Measurements from ENCODE around the gene VPS4B.

VPS4B gene

DNA sequence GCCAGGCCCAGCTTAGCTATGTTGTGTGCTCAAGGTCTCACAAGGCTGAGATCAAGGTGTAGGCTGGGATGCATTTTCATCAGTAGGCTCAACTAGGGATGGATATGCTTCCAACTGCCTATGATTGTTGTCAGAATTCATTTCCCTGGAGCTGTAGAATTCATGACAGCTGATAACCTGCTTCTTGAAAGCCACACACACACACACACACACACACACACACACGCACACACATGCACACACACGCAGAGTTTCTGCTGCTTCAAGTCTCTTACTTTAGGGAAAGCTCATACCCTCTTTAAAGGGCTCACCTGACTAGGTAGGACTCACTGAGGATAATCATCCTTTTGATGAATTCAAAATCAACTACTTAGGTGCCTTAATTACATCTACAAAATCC is 8.2 kb upstream of the VPS4B start:
- H3K4me3 ChIP-seq (ENCODE audit: low read depth in 1 of 2, low read length in 2 of 2) = no peak overlapping the region
- H3K36me3 ChIP-seq (ENCODE audit: control insufficient read depth in 1 of 2, insufficient read depth in 2 of 2, low read length in 2 of 2) = no peaks in the 10 kb centered on the region
- no peaks in the 10 kb centered on the region for H3K9me3 ChIP-seq (ENCODE audit: control insufficient read depth in 1 of 2, low read length in 2 of 2)
- no peaks in the 10 kb centered on the region for H3K4me1 ChIP-seq (ENCODE audit: control insufficient read depth in 1 of 2, insufficient read depth in 2 of 2, low read length in 2 of 2)
- no peaks in the 10 kb centered on the region for H3K27me3 ChIP-seq (ENCODE audit: low read depth, low read length)
- H3K27ac ChIP-seq (ENCODE audit: low read length) = no peak overlapping the region

DNA sequence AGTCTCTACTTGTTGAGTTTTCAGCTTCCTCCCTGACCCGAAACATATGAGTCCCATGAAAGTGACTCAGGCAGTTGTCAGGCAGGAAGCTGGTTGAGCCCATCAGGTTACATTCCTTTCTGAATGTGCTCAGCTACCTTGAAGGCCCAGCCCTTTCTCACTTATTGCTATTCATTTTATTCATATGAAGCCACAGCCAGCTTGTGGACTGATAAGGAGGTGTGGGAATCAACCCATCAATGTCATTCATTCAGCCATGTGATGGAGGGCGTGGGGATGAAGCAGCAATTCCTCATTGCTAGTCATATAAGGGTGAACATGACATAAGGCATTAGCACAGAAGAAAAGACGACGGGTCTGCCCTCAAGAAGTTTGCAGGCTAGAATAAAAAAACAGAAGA is 5.3 kb upstream of the VPS4B start:
- no peaks in the 10 kb centered on the region for H3K36me3 ChIP-seq (ENCODE audit: control insufficient read depth in 1 of 2, insufficient read depth in 2 of 2, low read length in 2 of 2)
- H3K27ac ChIP-seq (ENCODE audit: low read length) = no peak overlapping the region
- no peak overlapping the region for H3K4me3 ChIP-seq (ENCODE audit: low read depth in 1 of 2, low read length in 2 of 2)
- H3K27me3 ChIP-seq (ENCODE audit: low read depth, low read length) = no peaks in the 10 kb centered on the region
- peaks cover 0 to 6% of the 10 kb centered on the region in 2 donors for H3K4me1 ChIP-seq (ENCODE audit: control insufficient read depth in 1 of 2, insufficient read depth in 2 of 2, low read length in 2 of 2)
- H3K9me3 ChIP-seq (ENCODE audit: control insufficient read depth in 1 of 2, low read length in 2 of 2) = no peaks in the 10 kb centered on the region

DNA sequence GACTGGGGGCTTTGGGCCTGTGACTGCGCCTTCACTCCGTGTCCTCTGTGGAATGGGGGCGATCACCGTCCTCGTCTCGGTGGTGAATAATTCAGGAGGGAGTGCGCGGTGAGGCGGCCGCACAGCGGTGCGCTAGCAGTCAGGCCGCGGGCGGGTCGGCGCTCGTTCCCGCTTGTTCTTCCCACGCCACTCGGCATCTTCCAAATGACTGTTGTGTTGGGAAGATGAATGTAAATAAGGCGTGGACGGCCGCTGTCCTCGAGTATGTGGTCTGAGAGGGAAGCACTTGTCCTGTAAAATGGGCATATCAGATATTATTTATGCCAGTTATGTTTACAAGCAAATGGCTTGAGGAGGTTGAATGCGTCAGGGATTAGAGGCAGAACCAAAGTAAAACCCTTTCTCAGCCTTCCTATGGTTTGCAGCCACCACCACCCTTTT is 608 bp upstream of the VPS4B start:
- peaks cover 13 to 18% of the 10 kb centered on the region in 2 donors for H3K4me1 ChIP-seq (ENCODE audit: control insufficient read depth in 1 of 2, insufficient read depth in 2 of 2, low read length in 2 of 2)
- no peaks in the 10 kb centered on the region for H3K9me3 ChIP-seq (ENCODE audit: control insufficient read depth in 1 of 2, low read length in 2 of 2)
- H3K27ac ChIP-seq (ENCODE audit: low read length) = peak overlapping the region; percentile 97
- H3K36me3 ChIP-seq (ENCODE audit: control insufficient read depth in 1 of 2, insufficient read depth in 2 of 2, low read length in 2 of 2) = peaks cover 4 to 5% of the 10 kb centered on the region in 2 donors
- peak overlapping the region; percentile 94 to 97 for H3K4me3 ChIP-seq (ENCODE audit: low read depth in 1 of 2, low read length in 2 of 2)
- no peaks in the 10 kb centered on the region for H3K27me3 ChIP-seq (ENCODE audit: low read depth, low read length)

DNA sequence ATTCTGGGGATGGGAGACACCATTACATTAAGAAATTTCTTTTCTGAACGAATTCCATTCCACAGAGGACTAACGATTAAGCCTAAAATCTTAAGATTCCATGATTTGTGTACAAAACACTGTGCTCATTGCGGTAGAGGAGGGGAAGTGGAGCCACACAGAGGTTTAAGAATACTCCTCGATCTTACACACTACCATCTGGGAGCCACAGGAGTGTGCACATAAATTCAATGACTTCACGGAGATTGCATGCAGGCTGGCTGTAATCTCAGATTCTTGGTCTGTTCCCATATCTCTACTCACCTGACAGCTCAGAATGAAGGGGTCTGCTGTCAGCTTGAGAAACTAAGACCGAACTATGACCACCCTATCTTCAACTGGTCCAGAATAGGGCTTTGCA is 762 bp downstream of the VPS4B start:
- peak overlapping the region; percentile 94 to 97 for H3K4me3 ChIP-seq (ENCODE audit: low read depth in 1 of 2, low read length in 2 of 2)
- peak overlapping the region; percentile 97 for H3K27ac ChIP-seq (ENCODE audit: low read length)
- H3K36me3 ChIP-seq (ENCODE audit: control insufficient read depth in 1 of 2, insufficient read depth in 2 of 2, low read length in 2 of 2) = peaks cover 4 to 10% of the 10 kb centered on the region in 2 donors
- no peaks in the 10 kb centered on the region for H3K9me3 ChIP-seq (ENCODE audit: control insufficient read depth in 1 of 2, low read length in 2 of 2)
- H3K4me1 ChIP-seq (ENCODE audit: control insufficient read depth in 1 of 2, insufficient read depth in 2 of 2, low read length in 2 of 2) = peaks cover 13 to 20% of the 10 kb centered on the region in 2 donors
- H3K27me3 ChIP-seq (ENCODE audit: low read depth, low read length) = no peaks in the 10 kb centered on the region

DNA sequence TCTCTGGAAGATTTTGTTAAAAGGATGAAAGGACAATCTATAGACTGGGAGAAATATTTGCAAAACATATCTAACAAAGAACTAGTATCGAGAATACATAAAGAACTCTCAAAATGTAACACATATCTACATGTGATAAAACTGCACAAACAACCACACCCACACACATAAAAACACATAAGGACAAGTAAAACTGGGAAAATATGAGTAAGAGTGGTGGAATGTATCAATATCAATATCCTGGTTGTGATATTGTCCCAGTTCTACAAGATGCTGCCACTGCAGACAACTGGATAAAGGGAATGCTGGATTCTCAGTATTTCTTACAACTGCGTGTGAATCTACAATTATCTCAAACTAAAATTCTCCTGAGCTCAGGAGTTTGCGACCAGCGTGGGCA is 9.3 kb downstream of the VPS4B start:
- no peaks in the 10 kb centered on the region for H3K27me3 ChIP-seq (ENCODE audit: low read depth, low read length)
- peaks cover 35 to 56% of the 10 kb centered on the region in 2 donors for H3K36me3 ChIP-seq (ENCODE audit: control insufficient read depth in 1 of 2, insufficient read depth in 2 of 2, low read length in 2 of 2)
- no peak overlapping the region for H3K27ac ChIP-seq (ENCODE audit: low read length)
- H3K4me1 ChIP-seq (ENCODE audit: control insufficient read depth in 1 of 2, insufficient read depth in 2 of 2, low read length in 2 of 2) = peaks cover 0 to 3% of the 10 kb centered on the region in 2 donors
- no peaks in the 10 kb centered on the region for H3K9me3 ChIP-seq (ENCODE audit: control insufficient read depth in 1 of 2, low read length in 2 of 2)
- H3K4me3 ChIP-seq (ENCODE audit: low read depth in 1 of 2, low read length in 2 of 2) = no peak overlapping the region

DNA sequence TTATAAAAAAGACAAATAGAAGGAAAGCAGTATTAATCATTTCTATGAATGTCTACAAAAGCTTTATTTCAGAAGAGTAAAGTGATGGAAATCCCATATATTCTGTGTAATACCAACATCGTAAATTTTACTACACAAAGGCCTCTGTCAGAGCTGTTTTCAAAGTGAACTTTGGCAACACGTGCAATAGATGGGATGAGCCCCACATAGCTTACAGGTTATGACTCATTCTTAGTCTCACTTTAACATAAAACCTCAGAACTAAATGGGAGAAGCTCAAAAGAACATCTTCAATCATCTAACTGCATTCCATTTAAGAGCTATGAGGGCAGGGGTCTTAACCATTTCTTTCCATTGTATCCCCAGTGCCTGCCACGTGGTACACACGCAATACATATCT is 11.5 kb downstream of the VPS4B start:
- H3K27ac ChIP-seq (ENCODE audit: low read length) = no peak overlapping the region
- no peaks in the 10 kb centered on the region for H3K4me1 ChIP-seq (ENCODE audit: control insufficient read depth in 1 of 2, insufficient read depth in 2 of 2, low read length in 2 of 2)
- H3K36me3 ChIP-seq (ENCODE audit: control insufficient read depth in 1 of 2, insufficient read depth in 2 of 2, low read length in 2 of 2) = peaks cover 52 to 66% of the 10 kb centered on the region in 2 donors
- H3K4me3 ChIP-seq (ENCODE audit: low read depth in 1 of 2, low read length in 2 of 2) = no peak overlapping the region
- H3K9me3 ChIP-seq (ENCODE audit: control insufficient read depth in 1 of 2, low read length in 2 of 2) = no peaks in the 10 kb centered on the region
- H3K27me3 ChIP-seq (ENCODE audit: low read depth, low read length) = no peaks in the 10 kb centered on the region

DNA sequence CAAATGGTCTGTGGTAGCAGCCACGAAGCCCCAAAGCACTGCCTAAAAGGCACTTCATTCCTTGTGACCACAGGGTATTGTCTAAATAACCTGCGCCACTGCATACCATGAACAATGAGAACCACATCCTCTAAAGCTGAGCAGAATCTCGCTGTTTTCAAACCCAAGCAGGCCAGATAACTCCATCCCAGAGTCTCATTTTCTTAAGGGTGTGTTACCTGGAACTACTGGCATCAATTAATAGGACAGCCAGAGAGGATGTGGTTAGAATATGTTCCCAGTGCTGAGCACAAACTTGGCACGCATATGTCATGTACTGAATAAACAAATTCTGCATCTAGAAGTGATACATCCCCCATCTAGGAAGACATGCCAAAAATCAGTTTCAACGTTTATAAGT is 13.0 kb downstream of the VPS4B start:
- Histone ChIP-seq H3K4me3 (ENCODE audit: low read depth in 1 of 2, low read length in 2 of 2) (no peak overlapping the region), H3K27ac (ENCODE audit: low read length) (no peak overlapping the region), H3K9me3 (ENCODE audit: control insufficient read depth in 1 of 2, low read length in 2 of 2) (no peaks in the 10 kb centered on the region), H3K36me3 (ENCODE audit: control insufficient read depth in 1 of 2, insufficient read depth in 2 of 2, low read length in 2 of 2) (peaks cover 49 to 55% of the 10 kb centered on the region in 2 donors), H3K4me1 (ENCODE audit: control insufficient read depth in 1 of 2, insufficient read depth in 2 of 2, low read length in 2 of 2) (no peaks in the 10 kb centered on the region), H3K27me3 (ENCODE audit: low read depth, low read length) (no peaks in the 10 kb centered on the region)

DNA sequence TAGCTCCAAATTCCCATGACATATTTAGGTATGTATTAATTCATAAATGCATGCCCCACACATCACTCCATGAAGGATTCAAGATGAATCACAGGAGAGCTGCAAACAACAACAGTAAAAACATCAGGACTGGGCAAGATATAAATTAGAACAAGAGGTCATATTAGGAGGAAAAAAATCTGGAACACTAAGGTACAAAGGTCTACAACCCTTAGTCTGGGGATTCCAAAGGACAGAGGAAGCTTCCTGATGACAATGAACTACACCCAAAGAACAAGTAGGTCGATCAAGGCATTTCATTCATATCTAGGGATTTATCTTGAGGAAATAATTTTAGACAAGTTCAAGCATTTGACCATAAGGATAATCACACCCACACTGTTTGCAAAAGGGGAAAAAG is 14.5 kb downstream of the VPS4B start:
- no peak overlapping the region for H3K27ac ChIP-seq (ENCODE audit: low read length)
- no peaks in the 10 kb centered on the region for H3K9me3 ChIP-seq (ENCODE audit: control insufficient read depth in 1 of 2, low read length in 2 of 2)
- no peak overlapping the region for H3K4me3 ChIP-seq (ENCODE audit: low read depth in 1 of 2, low read length in 2 of 2)
- no peaks in the 10 kb centered on the region for H3K4me1 ChIP-seq (ENCODE audit: control insufficient read depth in 1 of 2, insufficient read depth in 2 of 2, low read length in 2 of 2)
- H3K27me3 ChIP-seq (ENCODE audit: low read depth, low read length) = no peaks in the 10 kb centered on the region
- H3K36me3 ChIP-seq (ENCODE audit: control insufficient read depth in 1 of 2, insufficient read depth in 2 of 2, low read length in 2 of 2) = peaks cover 57 to 67% of the 10 kb centered on the region in 2 donors

DNA sequence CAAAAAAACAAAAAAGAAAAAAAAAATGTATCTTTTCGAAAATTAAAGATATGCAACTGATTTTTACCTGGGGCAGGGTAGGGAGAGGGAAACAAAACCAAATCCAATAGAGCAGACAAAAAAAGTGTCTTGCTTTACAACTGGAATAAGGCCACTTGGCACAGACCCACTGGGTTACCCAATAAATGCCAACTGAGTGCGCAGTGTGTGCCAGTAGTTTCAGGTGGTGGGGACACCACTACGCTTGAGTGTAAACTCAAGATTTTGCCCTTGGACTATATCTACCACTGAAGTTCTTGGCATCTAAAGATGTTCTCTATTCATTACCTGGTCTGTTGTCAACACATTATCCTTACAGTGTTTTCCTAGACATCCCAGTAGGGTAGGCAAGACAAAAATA is 16.3 kb downstream of the VPS4B start:
- H3K27ac ChIP-seq (ENCODE audit: low read length) = no peak overlapping the region
- no peaks in the 10 kb centered on the region for H3K9me3 ChIP-seq (ENCODE audit: control insufficient read depth in 1 of 2, low read length in 2 of 2)
- peaks cover 69 to 80% of the 10 kb centered on the region in 2 donors for H3K36me3 ChIP-seq (ENCODE audit: control insufficient read depth in 1 of 2, insufficient read depth in 2 of 2, low read length in 2 of 2)
- no peaks in the 10 kb centered on the region for H3K27me3 ChIP-seq (ENCODE audit: low read depth, low read length)
- H3K4me3 ChIP-seq (ENCODE audit: low read depth in 1 of 2, low read length in 2 of 2) = no peak overlapping the region
- no peaks in the 10 kb centered on the region for H3K4me1 ChIP-seq (ENCODE audit: control insufficient read depth in 1 of 2, insufficient read depth in 2 of 2, low read length in 2 of 2)

DNA sequence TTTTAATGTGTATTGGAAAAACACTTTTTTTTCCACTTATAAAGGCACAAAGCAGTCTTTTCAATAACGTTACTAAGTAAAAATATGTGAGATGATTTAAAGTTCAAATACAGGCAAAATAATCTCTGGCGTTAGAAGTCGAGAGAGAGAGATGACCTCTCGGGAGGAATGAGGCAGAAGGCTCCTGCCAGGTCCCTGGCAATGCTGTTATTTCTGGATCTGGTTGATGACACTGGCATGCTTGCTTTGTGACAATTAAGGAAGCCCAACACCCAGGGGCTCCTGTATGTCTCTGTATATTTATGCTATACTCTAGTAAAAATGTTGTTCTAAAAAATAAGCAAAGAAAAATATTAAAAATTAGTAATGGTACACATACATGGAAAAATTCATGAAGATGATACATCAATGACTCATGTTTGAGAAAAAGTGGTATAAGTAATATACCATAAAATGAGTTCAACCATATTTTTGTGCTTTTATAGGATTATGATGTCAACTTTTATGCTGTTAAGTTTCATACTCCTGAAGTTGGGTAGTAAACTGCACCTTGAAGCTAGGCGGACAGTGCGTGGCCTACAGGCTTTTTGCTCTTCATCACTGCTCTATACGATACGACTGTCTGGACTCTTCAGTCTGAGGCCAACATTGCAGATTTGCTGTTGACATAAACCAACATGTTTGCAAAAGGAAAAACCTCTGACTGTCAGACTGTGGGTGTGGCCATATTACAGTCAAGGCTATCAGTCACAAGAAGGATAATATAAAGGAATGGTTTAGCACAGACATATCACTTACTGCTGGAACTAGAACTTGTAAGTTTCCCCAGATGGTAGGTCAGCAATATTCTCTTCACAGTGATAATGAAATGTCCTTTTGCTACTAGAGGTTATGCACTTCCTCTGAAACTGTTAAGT is 19.8 kb downstream of the VPS4B start:
- Histone ChIP-seq H3K9me3 (ENCODE audit: control insufficient read depth in 1 of 2, low read length in 2 of 2) (no peaks in the 10 kb centered on the region), H3K36me3 (ENCODE audit: control insufficient read depth in 1 of 2, insufficient read depth in 2 of 2, low read length in 2 of 2) (peaks cover 53 to 76% of the 10 kb centered on the region in 2 donors), H3K27ac (ENCODE audit: low read length) (no peak overlapping the region)

DNA sequence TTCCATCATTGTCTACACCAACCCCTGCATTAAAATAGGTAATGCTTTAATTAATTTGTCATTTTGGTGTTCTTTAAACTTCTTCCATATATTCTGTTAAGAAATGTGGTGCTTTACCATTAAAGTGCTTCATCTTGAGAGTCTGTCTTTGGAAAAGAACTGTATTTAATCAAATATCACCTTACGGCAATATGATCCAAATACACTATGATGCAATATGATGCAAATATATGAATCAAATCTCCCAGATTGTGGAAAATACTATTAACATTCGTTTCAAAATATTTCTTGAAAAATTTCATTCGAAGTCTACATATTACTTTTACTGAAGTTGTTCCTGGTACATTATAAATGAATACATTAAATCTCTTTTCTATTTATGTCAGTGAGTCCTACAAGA is 23.0 kb downstream of the VPS4B start:
- no peaks in the 10 kb centered on the region for H3K9me3 ChIP-seq (ENCODE audit: control insufficient read depth in 1 of 2, low read length in 2 of 2)
- H3K36me3 ChIP-seq (ENCODE audit: control insufficient read depth in 1 of 2, insufficient read depth in 2 of 2, low read length in 2 of 2) = peaks cover 45 to 86% of the 10 kb centered on the region in 2 donors
- no peaks in the 10 kb centered on the region for H3K4me1 ChIP-seq (ENCODE audit: control insufficient read depth in 1 of 2, insufficient read depth in 2 of 2, low read length in 2 of 2)
- no peak overlapping the region for H3K27ac ChIP-seq (ENCODE audit: low read length)
- H3K27me3 ChIP-seq (ENCODE audit: low read depth, low read length) = no peaks in the 10 kb centered on the region
- H3K4me3 ChIP-seq (ENCODE audit: low read depth in 1 of 2, low read length in 2 of 2) = no peak overlapping the region

More for the DNA sequence above, 19.8 kb downstream of the VPS4B start:
- H3K27me3 ChIP-seq (ENCODE audit: low read depth, low read length) = no peaks in the 10 kb centered on the region
- H3K4me1 ChIP-seq (ENCODE audit: control insufficient read depth in 1 of 2, insufficient read depth in 2 of 2, low read length in 2 of 2) = no peaks in the 10 kb centered on the region
- H3K4me3 ChIP-seq (ENCODE audit: low read depth in 1 of 2, low read length in 2 of 2) = no peak overlapping the region
